OCI-M2 (cell line): ENCODE results near the gene MARCHF6.
"Not testable (repeated sequence)": the region's sequence is repeated elsewhere in the genome, so short reads cannot be mapped to it uniquely, and the experiment has no call there.

ENCODE experiments used
- DNase-seq: peaks from one replicate; lab custom pipeline; 2025; ENCODE audit not compliant: unreplicated experiment; lab: John Stamatoyannopoulos, UW

MARCHF6 gene

DNA sequence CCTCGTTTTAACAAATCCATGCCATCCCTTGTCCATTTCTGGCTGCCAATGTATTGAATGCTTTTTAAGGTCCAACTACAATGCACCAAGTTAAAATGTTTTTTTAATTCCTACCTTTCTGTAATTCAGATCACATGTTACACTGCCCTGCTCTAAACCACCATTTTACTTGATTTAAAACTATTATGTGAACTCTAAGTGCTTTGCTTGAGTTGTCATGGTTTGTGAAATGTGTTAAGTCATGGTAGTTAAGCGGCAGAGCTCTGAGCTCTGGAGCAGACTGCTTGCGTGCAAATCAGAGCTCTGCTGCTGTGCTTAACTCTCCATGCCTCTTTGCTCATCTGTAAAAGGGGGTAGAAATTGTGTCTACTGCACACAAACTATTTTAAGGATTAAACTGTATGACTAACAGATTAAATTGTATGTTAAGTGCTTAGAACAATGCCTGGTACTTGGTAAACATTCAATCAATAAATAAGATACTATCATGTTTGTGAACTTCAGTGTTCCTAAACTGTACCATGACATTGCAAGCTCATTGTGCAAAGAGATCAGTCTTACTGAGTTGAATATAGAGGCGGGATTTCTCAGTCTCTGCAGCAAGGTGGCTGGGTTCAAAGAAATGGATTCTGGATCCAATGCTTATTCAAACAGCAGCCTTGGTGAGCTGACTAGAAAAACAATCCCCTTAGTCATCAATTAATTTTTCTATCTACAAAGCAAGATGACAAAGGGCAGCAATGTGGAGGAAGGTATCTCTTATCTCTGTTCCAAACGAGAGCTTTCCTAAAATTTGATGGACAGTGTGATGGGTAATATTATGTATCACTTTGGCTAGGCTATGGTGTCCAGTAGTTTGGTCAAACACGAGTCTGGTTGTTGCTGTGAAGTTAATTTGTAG, 29.7 kb upstream of the MARCHF6 start:
- DNase-seq: no peak

DNA sequence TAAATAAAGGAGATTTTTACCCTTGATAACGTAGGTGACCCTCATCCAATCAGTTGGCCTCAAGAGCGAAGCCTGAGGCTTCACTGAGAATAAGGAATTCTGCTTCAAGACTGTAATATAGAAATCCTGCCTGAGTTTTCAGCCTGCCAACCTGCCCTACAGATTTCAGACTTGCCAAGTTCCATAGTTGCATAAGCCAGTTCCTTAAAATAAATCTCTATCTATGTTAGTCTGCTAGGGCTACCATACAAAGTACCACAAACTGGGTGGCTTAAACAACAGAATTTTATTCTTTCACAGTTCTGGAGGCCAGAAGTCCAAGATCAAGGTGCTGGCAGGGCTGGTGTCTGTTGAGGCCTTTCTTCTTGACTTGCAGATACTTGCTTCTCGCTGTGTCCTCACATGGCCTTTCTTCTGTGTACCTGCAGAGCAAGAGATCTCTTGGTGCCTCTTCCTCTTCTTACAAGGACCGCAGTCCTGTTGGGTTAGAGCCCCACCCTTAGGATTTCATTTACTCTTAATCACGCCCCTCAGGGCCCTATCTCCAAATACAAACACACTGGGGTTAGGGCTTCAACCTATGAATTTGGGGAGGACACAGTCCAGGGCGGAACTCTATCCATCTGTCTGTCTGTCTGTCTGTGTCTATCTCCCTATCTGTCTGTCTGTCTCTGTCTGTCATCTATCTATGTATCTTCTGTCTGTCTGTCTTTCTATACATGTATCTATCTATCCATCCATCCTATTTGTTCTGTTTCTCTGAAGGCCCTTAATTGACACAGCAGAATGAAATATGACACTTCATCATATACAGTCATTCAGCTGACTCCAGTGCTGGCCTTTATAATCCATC, 28.8 kb upstream of the MARCHF6 start:
- no peak for DNase-seq

DNA sequence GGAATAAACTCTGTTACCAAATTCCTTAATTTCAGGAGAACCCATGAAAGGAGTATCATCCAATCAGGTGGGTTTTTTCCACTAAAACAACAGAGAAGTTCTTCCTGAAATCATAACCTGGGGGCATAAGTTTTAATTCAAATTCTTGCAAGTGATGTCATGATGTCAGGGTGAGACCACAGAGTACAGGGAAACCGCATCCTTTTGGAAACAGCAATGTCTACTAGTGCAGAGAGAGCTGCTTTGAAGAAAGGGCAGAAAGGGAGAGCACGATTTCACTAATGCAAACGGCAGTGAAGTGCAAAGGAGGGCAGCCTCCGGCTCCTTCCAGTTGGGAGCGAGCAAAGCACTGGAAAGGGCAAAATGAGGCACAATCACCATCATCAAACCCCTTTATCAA, 25.2 kb upstream of the MARCHF6 start:
- DNase-seq: no peak

DNA sequence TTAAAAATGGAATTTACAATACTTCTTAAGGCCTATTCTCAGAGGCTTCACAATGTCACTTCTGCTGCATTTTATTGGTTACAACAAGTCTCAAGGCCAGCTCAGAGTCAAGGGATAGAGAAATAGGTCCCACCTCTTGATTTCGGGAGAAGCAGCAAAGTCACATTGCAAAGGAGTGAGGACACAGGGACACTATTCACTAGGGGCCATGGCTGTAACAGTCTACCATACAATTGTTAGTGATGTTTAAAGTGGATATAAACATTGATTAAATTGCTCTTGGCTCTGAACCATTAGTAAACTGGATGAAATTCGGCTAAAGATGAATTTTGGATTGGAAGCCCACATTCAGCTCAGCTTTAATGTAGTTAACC, 24.1 kb upstream of the MARCHF6 start:
- no peak for DNase-seq

DNA sequence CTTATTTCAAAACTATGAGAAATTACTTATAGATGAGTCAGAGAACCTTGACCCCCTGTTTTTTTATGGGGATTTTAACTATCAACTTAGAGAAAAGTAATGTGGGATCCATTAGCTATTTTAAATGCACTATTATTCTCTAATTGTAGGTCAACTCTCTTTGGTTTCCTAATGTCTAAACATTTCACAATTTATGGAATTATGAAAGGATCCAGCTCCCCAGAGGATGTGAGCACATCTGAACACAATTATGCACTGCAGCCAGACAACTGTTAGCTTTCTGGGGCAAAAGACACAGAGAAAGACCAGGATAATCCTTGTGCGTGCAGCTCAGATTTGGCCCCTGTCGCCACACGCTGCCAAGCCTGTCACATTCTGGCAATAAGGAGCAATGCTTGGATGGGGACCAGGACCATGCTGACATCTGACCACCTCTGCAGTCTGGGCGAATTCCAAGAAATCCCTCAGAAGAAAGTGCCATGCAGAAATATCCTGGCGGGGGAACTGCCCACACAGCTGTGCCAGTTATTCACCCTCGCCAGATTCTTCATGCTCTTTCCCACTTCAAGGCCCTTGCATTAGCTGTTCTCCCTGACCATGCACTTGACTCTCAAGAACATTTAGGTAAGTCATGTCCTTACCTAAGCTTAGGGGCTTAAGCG, 23.5 kb upstream of the MARCHF6 start:
- no peak for DNase-seq

DNA sequence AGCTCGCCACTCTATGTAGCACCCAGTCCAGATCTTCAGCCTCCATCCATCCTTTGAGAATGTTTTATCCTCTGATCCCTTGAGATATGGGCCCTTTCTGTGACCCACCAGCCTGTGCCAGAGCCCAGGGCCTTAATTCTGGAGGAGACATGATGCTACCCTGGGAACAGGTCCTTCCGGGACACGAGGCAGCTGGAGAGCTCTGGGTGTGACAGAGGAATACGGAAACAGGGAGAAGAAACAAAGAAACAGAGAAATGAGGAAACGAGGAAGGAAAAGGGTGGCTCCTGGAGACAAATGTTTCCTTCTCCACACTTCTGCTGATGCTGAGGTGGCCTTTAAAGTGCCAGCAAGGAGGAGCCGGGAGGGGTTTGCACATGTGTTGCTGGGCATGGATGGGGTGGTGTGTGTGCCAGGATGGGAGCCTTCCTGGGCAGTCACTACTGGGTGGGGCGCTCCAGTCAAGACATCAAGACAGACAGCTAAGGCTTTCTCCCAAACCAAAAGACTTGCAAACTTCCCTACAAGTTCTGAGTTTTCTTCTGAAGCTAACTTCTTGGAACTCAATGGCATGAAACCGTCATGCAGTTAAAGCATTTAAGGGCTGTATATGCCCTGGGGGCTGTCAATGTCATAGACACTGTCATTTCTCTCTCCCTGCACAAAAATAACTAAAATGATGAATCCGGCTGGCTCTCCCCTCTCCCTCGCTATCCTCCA, 22.8 kb upstream of the MARCHF6 start:
- DNase-seq: no peak

DNA sequence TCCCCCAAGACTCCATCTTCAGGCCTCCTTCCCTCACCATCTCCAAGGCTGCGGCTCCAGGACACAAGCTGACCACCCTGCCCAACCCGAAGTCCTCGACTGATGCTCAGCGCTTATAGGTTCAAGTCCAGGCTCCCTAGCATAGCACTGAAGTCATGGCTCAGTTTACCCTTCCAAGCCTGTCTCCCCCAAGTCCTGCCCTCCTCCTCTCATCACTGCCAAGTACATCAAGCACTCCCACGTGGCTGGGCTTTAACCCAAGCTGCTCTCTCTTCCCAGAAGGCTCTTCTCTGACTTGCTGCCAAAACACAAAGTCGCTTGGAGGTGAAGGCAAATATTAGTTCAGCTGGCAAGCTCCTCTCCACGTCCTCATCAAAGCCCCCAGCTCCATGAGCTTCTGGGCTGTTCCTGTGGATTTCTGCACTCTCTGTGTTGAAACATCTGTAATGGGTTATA, 22.1 kb upstream of the MARCHF6 start:
- DNase-seq: no peak

DNA sequence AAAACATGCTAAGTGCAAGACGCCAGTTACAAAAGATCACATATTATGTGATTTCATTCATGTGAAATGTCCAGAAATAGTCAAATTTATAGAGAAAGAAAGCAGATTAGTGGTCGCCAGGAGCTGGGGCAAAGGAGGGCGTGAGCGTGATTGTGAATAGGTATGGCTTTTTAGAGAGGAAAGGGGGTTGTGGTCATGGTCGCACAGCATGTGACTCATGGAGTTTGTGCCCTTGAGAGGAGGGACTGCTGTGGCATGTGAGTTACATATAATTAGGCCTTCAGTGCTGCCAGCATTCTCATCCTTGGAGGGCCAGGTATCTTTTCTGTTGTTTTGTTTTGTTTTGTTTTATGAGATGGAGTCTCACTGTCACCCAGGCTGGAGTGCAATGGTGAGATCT, 21.2 kb upstream of the MARCHF6 start:
- DNase-seq: no peak

DNA sequence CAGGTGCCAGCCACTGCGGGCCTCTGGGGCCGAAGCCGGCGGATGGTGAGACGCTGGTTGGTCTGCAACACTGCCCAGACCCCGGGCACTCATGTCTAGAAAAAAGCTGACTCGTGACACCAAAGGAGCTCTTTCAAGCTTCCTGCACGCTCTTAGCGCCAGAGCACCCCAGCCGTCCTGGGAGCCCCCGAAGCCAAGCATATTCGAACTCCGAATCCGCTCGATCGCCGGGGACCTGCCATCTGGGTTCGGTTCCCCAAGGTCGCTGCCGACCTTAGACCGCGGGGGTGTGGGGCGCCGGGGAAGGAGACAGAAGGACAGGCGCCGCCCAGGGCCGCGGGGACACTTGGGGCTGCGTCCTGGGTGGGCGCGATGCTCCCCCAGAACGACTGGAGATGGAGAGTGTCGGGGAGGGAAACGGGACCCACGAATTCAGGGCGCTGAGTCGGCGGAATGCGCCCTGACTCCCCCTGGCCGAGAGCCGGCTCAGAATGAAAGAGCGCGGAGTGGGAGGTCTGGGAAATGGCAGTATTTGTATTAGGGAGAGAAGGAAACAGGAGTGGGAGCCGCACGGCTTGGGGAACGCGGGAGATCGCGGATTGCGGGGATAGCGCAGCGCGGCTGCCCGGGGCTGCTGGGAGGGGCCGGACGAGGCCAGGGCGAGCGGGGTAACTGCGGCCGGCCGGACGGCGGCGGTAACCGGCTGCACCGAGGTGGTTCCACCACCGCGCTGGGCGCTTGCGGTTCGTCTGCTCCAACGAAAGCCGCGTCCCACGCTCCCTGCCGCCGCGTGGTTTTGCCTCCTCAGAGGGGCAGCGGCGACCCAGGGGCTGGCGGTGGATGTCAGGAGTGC, 20.1 kb upstream of the MARCHF6 start:
- DNase-seq: no peak

DNA sequence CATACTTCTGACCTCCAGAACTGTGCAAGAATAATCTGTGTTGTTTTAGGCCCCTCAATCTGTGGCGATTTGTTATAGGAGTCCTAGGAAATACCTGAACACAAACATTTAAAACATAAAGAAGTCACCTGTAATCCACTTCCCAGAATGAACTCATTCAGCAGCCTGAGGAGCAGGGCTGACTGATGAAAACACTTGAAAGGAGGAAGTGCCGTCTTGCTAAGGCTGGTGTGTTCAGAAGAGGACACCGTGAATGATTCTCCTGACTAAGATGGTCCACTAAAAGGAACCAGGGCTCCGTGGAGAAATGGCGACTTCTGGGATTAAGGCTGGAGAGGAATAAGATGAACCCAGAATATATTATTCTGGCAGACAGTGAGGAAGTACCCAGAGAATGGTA, 18.7 kb upstream of the MARCHF6 start:
- no peak for DNase-seq

DNA sequence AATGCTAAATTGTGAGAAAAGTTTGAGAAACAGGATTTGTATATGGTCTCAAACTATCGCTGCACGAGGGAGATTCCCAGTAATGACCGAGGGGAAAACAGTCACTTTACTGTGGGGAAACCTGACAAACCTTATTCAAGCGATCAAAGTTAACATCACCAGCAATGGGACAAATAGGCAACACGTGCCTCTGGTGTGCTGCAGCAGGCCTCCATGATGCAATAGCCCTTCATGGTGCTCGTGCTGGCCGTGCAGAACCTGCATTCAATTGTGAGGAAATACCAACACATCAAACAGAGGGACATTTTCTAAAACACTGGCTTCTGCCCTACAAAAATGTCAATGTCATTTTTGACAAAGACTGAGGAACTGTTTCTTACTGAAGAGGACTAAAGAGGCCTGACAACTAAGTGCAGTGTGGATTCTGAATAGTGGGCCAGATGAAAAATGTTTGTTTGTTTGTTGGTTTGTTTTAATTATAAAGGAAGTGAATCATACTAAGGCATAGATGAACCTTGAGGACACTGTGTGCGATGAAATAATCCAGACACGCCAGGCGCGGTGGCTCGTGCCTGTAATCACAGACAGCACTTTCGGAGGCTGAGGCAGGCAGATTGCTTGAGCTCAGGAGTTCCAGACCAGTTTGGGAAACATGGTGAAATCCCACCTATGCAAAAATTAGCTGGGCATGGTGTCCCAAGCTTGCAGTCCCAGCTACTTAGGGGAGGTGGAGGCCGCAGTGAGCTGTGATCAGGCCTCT, 17.6 kb upstream of the MARCHF6 start:
- no peak for DNase-seq

DNA sequence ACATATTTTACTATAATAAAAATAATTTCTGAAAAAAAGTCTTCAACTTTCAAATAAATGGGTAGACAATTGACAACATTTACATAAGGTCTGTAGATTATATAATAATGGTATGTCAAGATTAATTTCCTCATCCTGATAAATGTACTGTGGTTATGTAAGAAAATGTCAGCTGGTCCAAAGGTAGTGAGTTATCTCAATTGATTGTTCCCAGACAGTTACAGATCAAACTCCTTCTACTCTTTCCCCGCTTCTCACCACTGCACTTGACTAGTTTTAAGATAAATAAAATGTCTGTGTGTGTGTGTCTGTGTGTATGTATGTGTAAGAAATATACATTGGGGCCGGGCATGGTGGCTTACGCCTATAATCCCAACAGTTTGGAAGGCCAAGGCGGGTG, 16.4 kb upstream of the MARCHF6 start:
- no peak for DNase-seq

DNA sequence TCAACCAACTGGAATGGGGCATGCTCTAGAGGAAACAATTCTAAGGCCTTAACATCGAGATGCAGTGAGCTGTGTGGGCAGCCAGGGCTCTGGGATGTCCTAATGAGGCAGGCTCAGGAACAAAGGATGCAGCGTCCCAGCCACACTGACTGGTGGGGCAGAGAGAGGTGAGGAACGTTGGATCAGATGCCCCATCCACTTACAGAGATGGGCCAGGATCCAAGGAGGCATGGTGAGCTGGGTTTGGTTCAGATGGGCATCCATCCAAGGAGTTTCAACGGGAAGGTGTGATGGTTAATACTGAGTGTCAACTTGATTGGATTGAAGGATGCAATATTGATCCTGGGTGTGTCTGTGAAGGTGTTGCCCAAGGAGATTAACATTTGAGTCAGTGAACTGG, 15.5 kb upstream of the MARCHF6 start:
- DNase-seq: no peak

DNA sequence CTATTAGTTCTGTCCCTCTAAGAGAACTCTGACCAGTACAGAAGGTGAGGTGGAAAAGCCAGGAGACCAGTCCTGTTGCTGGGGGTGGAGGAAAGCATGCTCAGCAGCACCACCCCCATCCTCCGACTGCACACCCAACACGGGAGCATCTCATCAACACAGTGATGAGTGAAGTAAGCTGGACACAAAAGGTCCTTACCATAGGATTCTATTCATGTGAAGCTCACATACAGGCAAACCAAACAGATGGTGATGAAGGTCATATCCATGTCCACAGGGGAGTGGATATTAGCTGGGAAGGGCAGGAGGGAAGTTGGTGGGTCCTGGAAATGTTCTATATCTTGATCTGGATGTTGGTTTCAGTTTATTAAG, 14.8 kb upstream of the MARCHF6 start:
- DNase-seq: no peak

DNA sequence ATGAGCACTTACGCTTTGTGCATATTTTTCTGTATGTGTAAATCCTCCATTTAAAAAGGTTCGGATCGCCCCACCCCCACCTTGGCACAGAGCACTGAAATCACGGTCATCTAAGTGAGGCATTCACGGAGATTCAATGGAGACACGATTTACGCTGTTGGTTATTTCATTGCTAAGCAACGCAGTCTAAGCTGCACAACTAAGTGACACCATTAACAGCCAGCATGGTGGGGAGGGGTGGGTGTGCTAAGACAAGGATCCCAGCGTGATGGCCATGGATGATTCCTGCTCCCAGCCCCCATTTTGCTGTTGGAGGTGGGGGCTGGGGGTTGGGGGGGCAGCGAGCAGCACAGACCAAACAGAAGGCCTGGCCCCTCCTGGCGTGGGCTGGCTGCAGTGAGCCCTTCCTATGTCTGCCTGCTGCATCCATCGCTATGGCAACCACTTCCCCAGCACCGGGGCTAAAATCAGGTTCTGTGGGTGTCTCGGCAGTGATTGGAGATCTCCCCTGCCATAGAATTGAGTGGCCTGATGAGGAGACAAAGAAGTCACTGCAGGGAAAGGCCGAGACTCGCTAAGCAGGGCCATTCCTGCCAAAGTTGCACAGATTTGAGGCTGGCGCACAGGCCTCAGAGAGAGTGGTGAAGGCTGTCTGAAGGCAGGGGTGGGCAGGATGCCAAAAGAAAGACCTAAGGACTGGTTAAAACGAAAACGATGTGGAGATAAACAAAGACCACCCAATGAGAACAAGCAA, 14.3 kb upstream of the MARCHF6 start:
- DNase-seq: no peak

DNA sequence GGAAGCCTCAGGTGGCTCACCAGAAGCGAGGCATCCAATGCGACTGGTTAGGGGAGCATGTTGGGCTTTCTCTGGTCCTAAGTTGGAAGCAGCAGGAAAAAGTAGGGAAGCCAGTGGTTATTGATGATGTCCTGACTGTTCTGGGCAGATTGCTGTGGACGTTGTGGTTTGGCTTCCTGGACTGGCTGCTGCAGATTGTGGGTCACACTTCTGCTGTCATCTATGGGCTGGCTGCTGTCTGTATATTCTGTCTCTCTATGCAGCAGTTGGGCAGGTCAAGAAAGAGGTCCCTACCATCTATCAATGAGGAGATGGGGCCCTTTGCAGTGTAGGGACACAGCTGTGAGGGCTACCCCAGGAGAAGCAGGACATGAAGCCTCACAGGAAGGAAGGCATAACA, 13.5 kb upstream of the MARCHF6 start:
- DNase-seq: no peak

DNA sequence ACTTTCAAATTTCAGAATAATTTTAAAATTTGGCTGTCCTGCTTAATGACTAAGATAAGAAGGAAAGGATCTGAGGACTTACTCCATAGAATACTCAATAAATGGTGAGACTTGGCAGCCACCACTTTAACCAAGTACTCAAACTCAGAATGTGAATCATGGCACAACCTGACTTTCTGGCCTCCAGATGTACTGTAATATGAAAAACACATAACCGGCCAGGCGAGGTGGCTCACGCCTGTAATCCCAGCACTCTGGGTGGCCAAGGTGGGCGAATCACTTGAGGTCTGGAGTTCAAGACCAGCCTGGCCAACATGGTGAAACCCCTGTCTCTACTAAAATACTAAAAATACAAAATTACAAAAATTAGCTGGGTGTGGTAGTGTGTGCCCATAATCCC, 10.0 kb upstream of the MARCHF6 start:
- DNase-seq: no peak

DNA sequence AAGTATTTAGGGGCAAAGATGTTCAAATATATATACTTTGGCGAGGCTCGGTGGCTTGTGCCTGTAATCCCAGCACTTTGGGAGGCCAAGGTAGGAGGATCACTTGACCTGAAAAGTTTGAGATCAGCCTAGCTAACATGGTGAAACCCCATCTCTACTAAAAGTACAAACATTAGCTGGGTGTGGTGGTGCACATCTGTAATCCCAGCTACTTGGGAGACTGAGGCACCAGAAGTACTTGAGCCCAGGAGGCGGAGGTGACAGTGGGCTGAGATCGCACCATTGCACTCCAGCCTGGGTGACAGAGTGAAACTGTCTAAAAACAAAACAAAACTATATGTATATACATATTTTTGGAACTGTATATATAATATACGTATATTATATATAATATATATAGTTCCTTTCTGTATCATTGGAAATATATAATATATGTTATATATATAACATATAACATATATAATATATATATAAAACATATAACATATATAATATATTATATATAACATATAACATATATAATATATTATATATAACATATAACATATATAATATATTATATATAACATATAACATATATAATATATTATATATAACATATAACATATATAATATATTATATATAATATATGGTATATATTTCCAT, 8.9 kb upstream of the MARCHF6 start:
- not testable (repeated sequence) for DNase-seq
